HepG2 (cell line): ENCODE data around the gene THEMIS.

Source experiments
- CTCF ChIP-seq: sonication (generic); formaldehyde crosslinking; IDR thresholded peaks from 2 replicates; pipeline ENCODE4 v1.5.0; 2020; ENCODE audit warnings: mild to moderate bottlenecking, missing genetic modification reagents, moderate library complexity
- ESRRA ChIP-seq: sonication (generic); formaldehyde crosslinking; IDR thresholded peaks from 2 replicates; pipeline ENCODE4 v1.5.1; 2020; ENCODE audit warnings: mild to moderate bottlenecking, low read depth, missing genetic modification reagents
- NFIC ChIP-seq: IDR thresholded peaks from 2 replicates; pipeline ENCODE4 v1.6.1; 2012; ENCODE audit warnings: mild to moderate bottlenecking, low read length, inconsistent platforms
- NR1H2 ChIP-seq: sonication (generic); formaldehyde crosslinking; IDR thresholded peaks from 2 replicates; pipeline ENCODE4 v1.8.1; 2022; ENCODE audit warnings: low read depth, missing genetic modification reagents, borderline replicate concordance
- POLR2A ChIP-seq, 2 experiments: IDR thresholded peaks; 2 replicates each; pipeline ENCODE4 v1.6.1; 2011; ENCODE audit warnings: low read depth in 2 of 2, low read length in 2 of 2, mild to moderate bottlenecking in 1 of 2, moderate library complexity in 1 of 2; ENCODE audit not compliant: insufficient read depth in 1 of 2

GRCh38 chr6:127868338-127868737 is 32.5 kb downstream of the THEMIS start:
- TF ChIP-seq NR1H2 (CRISPR knock-in tag) = no peak
- TF ChIP-seq ESRRA (CRISPR knock-in tag) = no peak
- TF ChIP-seq CTCF (CRISPR knock-in tag) = no peak
- TF ChIP-seq POLR2A (IDR thresholded peaks at IDR 0.05; ENCODE audit: insufficient read depth in 1 of 2, low read depth in 2 of 2, low read length in 2 of 2) = no peak
- TF ChIP-seq NFIC = no peak
